Fibroblast of lung (primary cell): ENCODE results near the gene RNF7. TPM values are rescaled to one million over a fixed set of nuclear protein-coding genes. Genes with fewer than 3 reads are reported as not detected.
A peak's percentile ranks its signal among the peaks of the same experiment; 100 is the strongest.

Source experiments
- DNase-seq, 2 donors: peaks; one replicate each; pipeline versions ENCODE4 v3.0.0 to v3.0.0-alpha.2; 2010; ENCODE audit warnings: low read depth in 2 of 2
- H2AFZ ChIP-seq: 2 replicates; pipeline ENCODE4 v1.5.1; 2012; ENCODE audit warnings: low read length, control low read depth, inconsistent platforms
- H3K27ac ChIP-seq: 2 replicates; pipeline ENCODE4 v1.5.1; 2011; ENCODE audit warnings: low read length, control low read depth; ENCODE audit not compliant: insufficient read depth
- H3K27me3 ChIP-seq: 2 replicates; pipeline ENCODE4 v1.5.1; 2011; ENCODE audit warnings: mild to moderate bottlenecking, low read length; ENCODE audit not compliant: control insufficient read depth, insufficient read depth
- H3K36me3 ChIP-seq: 2 replicates; pipeline ENCODE4 v1.5.1; 2011; ENCODE audit warnings: low read length; ENCODE audit not compliant: control insufficient read depth, insufficient read depth
- H3K4me1 ChIP-seq: 2 replicates; pipeline ENCODE4 v1.5.1; 2011; ENCODE audit warnings: low read length; ENCODE audit not compliant: control insufficient read depth, insufficient read depth; ENCODE audit errors: extremely low read depth
- H3K4me2 ChIP-seq: 2 replicates; pipeline ENCODE4 v1.5.1; 2011; ENCODE audit warnings: low read length, control low read depth; ENCODE audit not compliant: insufficient read depth; ENCODE audit errors: extremely low read depth
- H3K4me3 ChIP-seq, 4 experiments: fragments of 200-600 bp in 1 of 4; sonication (generic) in 1 of 4; replicated peaks in 1 of 4; 2 replicates each; pipeline ENCODE4 v1.5.1; 2011 to 2016; ENCODE audit warnings: low read length in 4 of 4, low read depth in 3 of 4, mild to moderate bottlenecking in 3 of 4, control low read depth in 2 of 4, inconsistent platforms in 1 of 4, mixed read lengths in 1 of 4; ENCODE audit not compliant: insufficient read depth in 1 of 4; ENCODE audit errors: control extremely low read depth in 1 of 4
- H3K79me2 ChIP-seq: 2 replicates; pipeline ENCODE4 v1.5.1; 2012; ENCODE audit warnings: mild to moderate bottlenecking, low read length, inconsistent platforms; ENCODE audit not compliant: control insufficient read depth, insufficient read depth
- H3K9ac ChIP-seq: 2 replicates; pipeline ENCODE4 v1.5.1; 2011; ENCODE audit warnings: mild to moderate bottlenecking, low read length, control low read depth; ENCODE audit not compliant: insufficient read depth
- H3K9me3 ChIP-seq: 2 replicates; pipeline ENCODE4 v1.5.1; 2012; ENCODE audit warnings: low read depth, low read length; ENCODE audit not compliant: control insufficient read depth, insufficient read depth
- H4K20me1 ChIP-seq: 2 replicates; pipeline ENCODE4 v1.5.1; 2011; ENCODE audit warnings: low read length; ENCODE audit not compliant: control insufficient read depth, insufficient read depth; ENCODE audit errors: extremely low read depth
- EZH2 ChIP-seq: IDR thresholded peaks from 2 replicates; pipeline ENCODE4 v1.5.1; 2012; ENCODE audit warnings: low read length, control low read depth, mild to moderate bottlenecking; ENCODE audit errors: missing control alignments
- polyA plus RNA-seq, 2 donors: library from polyadenylated mRNA; depleted of rRNA in 1 of 2; stranded (reverse) in 1 of 2; unstranded in 1 of 2; fragments of >200 nt; gene quantifications; 2 replicates each; pipeline ENCODE4 v1.2.1, GENCODE V29; 2011 to 2012; ENCODE audit warnings: missing spikeins in 1 of 2
- total RNA-seq: library from RNA; depleted of rRNA; stranded (reverse); fragments of >200 nt; gene quantifications from 2 replicates; pipeline ENCODE4 v1.2.1, GENCODE V29; 2014
- TF ChIP-seq, protein P1 (sequence below), 2 donors: IDR thresholded peaks in 1 of 2; conservative IDR thresholded peaks in 1 of 2; 1 replicate in 1 of 2; 2 replicates in 1 of 2; pipeline ENCODE4 v1.5.1; 2011 to 2012; ENCODE audit warnings: low read length in 2 of 2, control low read depth in 1 of 2, inconsistent platforms in 1 of 2, low read depth in 1 of 2, mild to moderate bottlenecking in 1 of 2

RNF7 gene
- total and polyA plus RNA-seq, 2 donors (not counting 1 experiment from before 2014, with no cell fraction given), result 38.6 to 123 TPM

DNA sequence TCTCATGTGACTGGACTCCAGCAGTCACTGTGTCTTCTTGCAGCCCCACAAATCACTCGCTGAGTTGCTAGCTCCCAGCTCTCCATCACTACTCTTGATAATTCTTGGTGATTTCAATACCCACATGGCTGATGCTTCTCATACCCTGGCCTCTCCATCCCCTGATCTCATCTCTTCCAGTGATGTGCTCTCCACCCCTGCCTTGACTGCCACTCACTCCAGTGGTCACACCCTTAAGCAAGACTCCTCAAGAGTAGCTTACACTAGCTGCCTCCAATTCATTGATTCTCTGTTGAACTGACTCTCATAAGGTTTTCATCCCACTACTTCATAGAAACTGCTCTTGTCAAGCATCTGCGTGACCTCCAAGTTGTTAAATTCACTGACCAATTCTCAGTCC is 25.9 kb downstream of the RNF7 start:
- Histone ChIP-seq H3K4me3 (no peak overlapping the region), H3K27ac (no peak overlapping the region), H3K36me3 (no peaks in the 10 kb centered on the region), H4K20me1 (no peaks in the 10 kb centered on the region), H3K79me2 (no peaks in the 10 kb centered on the region), H3K4me2 (no peak overlapping the region), H3K27me3 (no peaks in the 10 kb centered on the region), H3K4me1 (no peaks in the 10 kb centered on the region), H3K9ac (no peak overlapping the region), H2AFZ (no peak overlapping the region), H3K9me3 (no peaks in the 10 kb centered on the region)
- TF ChIP-seq, protein P1, sequence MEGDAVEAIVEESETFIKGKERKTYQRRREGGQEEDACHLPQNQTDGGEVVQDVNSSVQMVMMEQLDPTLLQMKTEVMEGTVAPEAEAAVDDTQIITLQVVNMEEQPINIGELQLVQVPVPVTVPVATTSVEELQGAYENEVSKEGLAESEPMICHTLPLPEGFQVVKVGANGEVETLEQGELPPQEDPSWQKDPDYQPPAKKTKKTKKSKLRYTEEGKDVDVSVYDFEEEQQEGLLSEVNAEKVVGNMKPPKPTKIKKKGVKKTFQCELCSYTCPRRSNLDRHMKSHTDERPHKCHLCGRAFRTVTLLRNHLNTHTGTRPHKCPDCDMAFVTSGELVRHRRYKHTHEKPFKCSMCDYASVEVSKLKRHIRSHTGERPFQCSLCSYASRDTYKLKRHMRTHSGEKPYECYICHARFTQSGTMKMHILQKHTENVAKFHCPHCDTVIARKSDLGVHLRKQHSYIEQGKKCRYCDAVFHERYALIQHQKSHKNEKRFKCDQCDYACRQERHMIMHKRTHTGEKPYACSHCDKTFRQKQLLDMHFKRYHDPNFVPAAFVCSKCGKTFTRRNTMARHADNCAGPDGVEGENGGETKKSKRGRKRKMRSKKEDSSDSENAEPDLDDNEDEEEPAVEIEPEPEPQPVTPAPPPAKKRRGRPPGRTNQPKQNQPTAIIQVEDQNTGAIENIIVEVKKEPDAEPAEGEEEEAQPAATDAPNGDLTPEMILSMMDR (conservative IDR thresholded peaks at IDR 0.05 in 1 of 2, IDR thresholded peaks at IDR 0.05 in 1 of 2; ENCODE audit: low read depth in 1 of 2, low read length in 2 of 2), result no peak
- TF ChIP-seq EZH2, result no peak
- no peak for DNase-seq

DNA sequence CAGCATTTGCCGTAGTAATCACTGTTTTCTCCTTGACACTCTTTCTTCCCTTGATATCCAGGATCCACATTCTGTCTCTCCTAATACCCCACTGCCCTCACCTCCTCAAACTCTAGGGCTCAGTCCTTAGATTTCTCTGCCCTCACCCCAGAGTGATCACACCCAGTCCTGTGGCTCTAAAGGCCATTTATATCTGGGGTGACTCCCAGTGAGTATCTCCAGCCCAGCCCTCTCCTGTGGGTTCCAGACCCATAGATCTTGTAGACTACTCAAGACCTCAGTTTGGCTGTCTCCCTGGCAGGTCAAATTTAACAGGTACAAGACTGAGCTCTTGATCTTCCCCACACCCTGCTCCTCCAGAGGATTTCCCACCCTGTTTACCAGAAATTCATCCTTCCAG is 26.4 kb downstream of the RNF7 start:
- H3K36me3 ChIP-seq, result no peaks in the 10 kb centered on the region

DNA sequence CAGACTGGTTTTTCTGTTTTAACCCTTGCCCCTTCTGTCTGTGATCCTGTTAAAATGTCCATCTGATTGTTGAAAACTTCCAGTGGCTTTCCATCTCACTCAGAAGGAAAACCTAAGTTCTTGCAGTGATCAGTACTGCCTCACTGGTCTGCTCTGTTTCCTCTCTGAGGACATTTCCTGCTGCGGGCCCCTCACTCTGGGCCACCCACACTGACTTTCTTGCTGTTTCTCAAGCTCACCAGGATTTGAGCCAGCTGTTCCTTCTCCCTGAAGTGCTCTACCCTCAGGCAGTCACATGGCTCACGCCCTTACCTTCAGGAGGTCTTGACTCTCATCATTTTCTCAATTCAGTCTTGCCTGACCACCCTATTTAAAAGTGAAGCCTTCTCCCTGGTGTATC is 26.9 kb downstream of the RNF7 start:
- peak in 1 of 2 donors; percentile 21 for DNase-seq

More for the DNA sequence above, 26.4 kb downstream of the RNF7 start:
- H2AFZ ChIP-seq, result no peak overlapping the region
- no peaks in the 10 kb centered on the region for H3K4me1 ChIP-seq
- no peaks in the 10 kb centered on the region for H3K27me3 ChIP-seq
- H3K27ac ChIP-seq, result no peak overlapping the region
- H3K79me2 ChIP-seq, result no peaks in the 10 kb centered on the region
- no peak for DNase-seq
- H3K4me3 ChIP-seq, result no peak overlapping the region
- no peak overlapping the region for H3K4me2 ChIP-seq
- H3K9me3 ChIP-seq, result no peaks in the 10 kb centered on the region
- TF ChIP-seq EZH2, result no peak
- TF ChIP-seq, protein P1 (conservative IDR thresholded peaks at IDR 0.05 in 1 of 2, IDR thresholded peaks at IDR 0.05 in 1 of 2; ENCODE audit: low read depth in 1 of 2, low read length in 2 of 2), result no peak
- no peak overlapping the region for H3K9ac ChIP-seq
- no peaks in the 10 kb centered on the region for H4K20me1 ChIP-seq

More for the DNA sequence above, 26.9 kb downstream of the RNF7 start:
- no peak overlapping the region for H2AFZ ChIP-seq
- H4K20me1 ChIP-seq, result no peaks in the 10 kb centered on the region
- H3K9me3 ChIP-seq, result no peaks in the 10 kb centered on the region
- TF ChIP-seq, protein P1 (conservative IDR thresholded peaks at IDR 0.05 in 1 of 2, IDR thresholded peaks at IDR 0.05 in 1 of 2; ENCODE audit: low read depth in 1 of 2, low read length in 2 of 2), result no peak
- no peak for TF ChIP-seq EZH2
- H3K4me1 ChIP-seq, result no peaks in the 10 kb centered on the region
- H3K4me3 ChIP-seq, result no peak overlapping the region
- no peak overlapping the region for H3K4me2 ChIP-seq
- H3K79me2 ChIP-seq, result no peaks in the 10 kb centered on the region
- H3K36me3 ChIP-seq, result no peaks in the 10 kb centered on the region
- no peak overlapping the region for H3K27ac ChIP-seq
- H3K9ac ChIP-seq, result no peak overlapping the region
- H3K27me3 ChIP-seq, result no peaks in the 10 kb centered on the region
